Measurements from ENCODE around the gene UNC119B.

Gene UNC119B

DNA sequence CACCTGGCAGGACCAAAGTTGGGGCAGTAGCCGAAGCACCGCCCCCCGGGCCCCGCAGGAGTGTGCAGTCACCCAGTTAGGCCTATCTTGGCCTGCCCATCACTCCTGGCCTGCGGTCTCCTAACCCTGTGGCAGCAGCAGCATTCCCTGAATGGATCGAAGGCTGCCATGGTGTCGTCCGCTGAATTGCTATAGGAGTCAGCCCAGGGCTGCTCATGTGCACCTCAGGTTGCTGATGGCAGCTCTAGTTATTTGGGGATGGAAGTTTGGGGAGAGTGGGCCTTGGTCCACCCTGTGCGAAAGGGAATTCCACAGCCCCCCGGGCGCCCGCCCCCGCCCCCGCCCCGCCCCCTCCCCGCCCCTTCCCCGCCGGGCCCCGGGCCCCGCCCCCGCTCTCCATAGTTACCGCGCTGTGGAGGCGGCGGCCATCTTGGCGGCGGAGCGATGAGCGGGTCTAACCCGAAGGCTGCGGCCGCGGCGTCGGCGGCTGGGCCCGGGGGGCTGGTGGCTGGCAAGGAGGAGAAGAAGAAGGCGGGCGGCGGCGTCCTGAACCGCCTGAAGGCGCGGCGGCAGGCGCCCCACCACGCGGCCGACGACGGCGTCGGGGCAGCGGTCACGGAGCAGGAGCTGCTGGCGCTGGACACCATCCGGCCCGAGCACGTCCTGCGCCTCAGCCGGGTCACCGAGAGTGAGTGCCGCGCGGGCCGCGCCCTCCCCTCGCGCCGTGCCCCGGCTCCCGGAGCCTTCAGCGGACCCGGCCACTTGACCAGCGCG, at the start of gene UNC119B:
TSS of gene UNC119B (plus strand) at position 428 of the 774 bp plus-strand sequence. CDS start at position 445, 17 bp downstream.
- TF ChIP-seq, protein P1, sequence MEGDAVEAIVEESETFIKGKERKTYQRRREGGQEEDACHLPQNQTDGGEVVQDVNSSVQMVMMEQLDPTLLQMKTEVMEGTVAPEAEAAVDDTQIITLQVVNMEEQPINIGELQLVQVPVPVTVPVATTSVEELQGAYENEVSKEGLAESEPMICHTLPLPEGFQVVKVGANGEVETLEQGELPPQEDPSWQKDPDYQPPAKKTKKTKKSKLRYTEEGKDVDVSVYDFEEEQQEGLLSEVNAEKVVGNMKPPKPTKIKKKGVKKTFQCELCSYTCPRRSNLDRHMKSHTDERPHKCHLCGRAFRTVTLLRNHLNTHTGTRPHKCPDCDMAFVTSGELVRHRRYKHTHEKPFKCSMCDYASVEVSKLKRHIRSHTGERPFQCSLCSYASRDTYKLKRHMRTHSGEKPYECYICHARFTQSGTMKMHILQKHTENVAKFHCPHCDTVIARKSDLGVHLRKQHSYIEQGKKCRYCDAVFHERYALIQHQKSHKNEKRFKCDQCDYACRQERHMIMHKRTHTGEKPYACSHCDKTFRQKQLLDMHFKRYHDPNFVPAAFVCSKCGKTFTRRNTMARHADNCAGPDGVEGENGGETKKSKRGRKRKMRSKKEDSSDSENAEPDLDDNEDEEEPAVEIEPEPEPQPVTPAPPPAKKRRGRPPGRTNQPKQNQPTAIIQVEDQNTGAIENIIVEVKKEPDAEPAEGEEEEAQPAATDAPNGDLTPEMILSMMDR (IDR thresholded peaks at IDR 0.05; ENCODE audit: low read depth, low read length), result no peak
- peak; percentile 67 for DNase-seq
- H3K27me3 ChIP-seq (ENCODE audit: insufficient read depth, low read depth, severe bottlenecking), result no peaks in the 10 kb centered on the region
- H3K27ac ChIP-seq, result peak within 1 kb of the TSS; percentile 91
- H3K9me3 ChIP-seq (ENCODE audit: severe bottlenecking), result no peaks in the 10 kb centered on the region
- peak within 1 kb of the TSS; percentile 75 for H3K4me3 ChIP-seq (ENCODE audit: low read depth, low read length)
- H3K36me3 ChIP-seq, result peaks cover 17% of the 10 kb centered on the region

DNA sequence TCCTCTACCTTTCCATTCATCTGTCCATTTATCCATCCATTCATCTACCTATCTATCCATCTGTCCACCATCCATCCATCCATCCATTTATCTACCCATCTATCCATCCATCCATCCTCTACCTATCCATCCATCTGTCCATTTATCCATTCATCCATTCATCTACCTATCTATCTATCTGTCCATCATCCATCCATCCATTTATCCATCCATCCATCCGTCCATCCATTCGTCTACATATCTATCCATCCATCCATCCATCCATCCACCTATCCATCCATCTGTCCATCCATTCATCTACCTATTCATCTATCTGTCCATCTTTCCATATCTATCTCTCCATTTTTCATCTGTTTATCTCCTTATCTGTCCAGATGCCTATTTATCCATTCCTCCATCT, 48.8 kb upstream of the UNC119B start:
- Histone ChIP-seq H3K4me3 (ENCODE audit: low read depth, low read length) (no peak overlapping the region), H3K27me3 (ENCODE audit: insufficient read depth, low read depth, severe bottlenecking) (peaks cover 39% of the 10 kb centered on the region), H3K27ac (no peak overlapping the region), H3K36me3 (no peaks in the 10 kb centered on the region), H3K9me3 (ENCODE audit: severe bottlenecking) (peaks cover 5% of the 10 kb centered on the region)
- no peak for DNase-seq
- TF ChIP-seq, protein P1 (IDR thresholded peaks at IDR 0.05; ENCODE audit: low read depth, low read length), result no peak

DNA sequence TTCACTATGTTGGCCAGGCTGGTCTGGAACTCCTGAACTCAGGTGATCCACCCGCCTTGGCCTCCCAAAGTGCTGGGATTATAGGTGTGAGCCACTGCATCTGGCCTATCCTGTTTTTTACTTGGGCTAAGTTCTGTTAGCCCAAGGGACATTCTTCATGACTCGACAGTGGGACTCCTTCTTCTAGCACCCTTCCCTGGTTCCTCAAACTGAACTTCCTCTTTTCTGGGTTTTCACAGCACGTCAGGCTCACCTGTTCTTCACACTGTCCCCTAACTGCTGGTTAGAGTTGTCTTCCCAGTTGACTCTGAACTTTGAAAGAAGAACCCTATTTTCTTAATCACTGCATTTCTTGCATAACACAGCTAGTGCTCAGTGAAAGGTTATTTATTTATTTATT, 47.4 kb upstream of the UNC119B start:
- no peak for DNase-seq

DNA sequence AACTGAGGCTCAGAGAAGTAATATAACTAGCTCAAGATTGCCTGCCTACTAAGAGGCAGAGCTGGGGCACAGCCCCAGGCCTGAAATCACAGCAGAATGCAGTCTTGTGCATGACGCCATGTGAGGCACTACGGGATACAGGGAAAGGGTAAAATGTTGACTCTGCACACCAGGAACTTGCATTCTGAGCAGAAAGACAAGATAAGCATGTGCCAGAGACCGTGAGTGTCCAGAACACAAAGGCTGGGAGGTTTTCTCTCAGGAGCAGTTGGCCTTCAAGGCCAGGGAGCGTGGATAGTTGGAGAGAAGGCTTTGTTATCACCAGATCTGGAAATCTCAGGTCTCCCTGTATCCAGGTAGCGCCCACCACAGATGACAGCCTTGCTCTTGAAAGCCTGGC, 46.5 kb upstream of the UNC119B start:
- no peak for DNase-seq
- TF ChIP-seq, protein P1 (IDR thresholded peaks at IDR 0.05; ENCODE audit: low read depth, low read length), result no peak
- peaks cover 5% of the 10 kb centered on the region for H3K9me3 ChIP-seq (ENCODE audit: severe bottlenecking)
- H3K27me3 ChIP-seq (ENCODE audit: insufficient read depth, low read depth, severe bottlenecking), result peaks cover 32% of the 10 kb centered on the region
- H3K4me3 ChIP-seq (ENCODE audit: low read depth, low read length), result no peak overlapping the region
- no peaks in the 10 kb centered on the region for H3K36me3 ChIP-seq
- no peak overlapping the region for H3K27ac ChIP-seq

More for the DNA sequence above, 47.4 kb upstream of the UNC119B start:
- Histone ChIP-seq H3K27ac (no peak overlapping the region), H3K36me3 (no peaks in the 10 kb centered on the region), H3K27me3 (ENCODE audit: insufficient read depth, low read depth, severe bottlenecking) (peaks cover 38% of the 10 kb centered on the region), H3K4me3 (ENCODE audit: low read depth, low read length) (no peak overlapping the region), H3K9me3 (ENCODE audit: severe bottlenecking) (peaks cover 5% of the 10 kb centered on the region)
- TF ChIP-seq, protein P1 (IDR thresholded peaks at IDR 0.05; ENCODE audit: low read depth, low read length), result no peak

DNA sequence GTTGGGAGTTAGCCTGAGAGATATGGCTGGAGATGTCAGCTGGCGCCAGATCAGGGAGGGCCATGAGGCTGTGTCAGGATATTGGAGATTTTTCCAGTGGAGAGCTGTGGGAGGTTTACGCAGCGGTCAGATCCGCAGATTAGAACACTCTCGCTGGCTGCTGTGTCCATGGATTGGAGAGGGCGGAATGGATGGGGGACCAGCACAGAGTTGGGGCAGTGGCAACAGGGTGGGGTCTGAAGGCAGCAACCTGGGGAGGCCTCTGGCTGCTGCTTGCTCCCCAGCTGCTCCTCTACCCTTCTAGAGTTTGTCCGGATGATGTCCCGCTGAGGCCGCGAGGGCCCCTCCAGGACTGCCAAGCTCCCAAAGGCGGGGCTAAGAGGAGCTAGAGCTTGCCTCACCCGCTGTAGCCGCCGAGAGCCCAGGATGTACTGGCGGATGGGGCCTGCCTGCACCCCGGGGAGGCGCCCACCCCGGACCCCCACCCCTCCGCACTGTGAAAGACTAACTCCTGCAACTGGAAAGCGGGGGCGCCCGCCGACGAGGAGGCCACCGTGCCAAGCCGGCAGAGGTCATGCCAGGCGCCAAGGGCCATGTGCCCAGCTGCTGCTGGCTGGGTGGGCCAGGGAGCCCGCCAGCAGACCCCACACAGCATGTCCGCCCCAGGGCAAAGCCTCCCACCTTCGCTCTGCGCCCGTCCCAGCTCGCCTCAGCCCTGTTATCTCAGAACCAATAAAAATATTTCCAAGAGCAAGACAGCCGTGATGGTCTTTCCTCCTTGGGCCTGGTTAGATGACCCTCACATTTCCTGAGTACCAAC, 43.5 kb upstream of the UNC119B start:
- TF ChIP-seq, protein P1 (IDR thresholded peaks at IDR 0.05; ENCODE audit: low read depth, low read length), result no peak
- H3K9me3 ChIP-seq (ENCODE audit: severe bottlenecking), result no peaks in the 10 kb centered on the region
- peaks cover 5% of the 10 kb centered on the region for H3K27me3 ChIP-seq (ENCODE audit: insufficient read depth, low read depth, severe bottlenecking)
- peak; percentile 43 for DNase-seq
- no peaks in the 10 kb centered on the region for H3K36me3 ChIP-seq
- H3K27ac ChIP-seq, result no peak overlapping the region
- no peak overlapping the region for H3K4me3 ChIP-seq (ENCODE audit: low read depth, low read length)

Data from WERI-Rb-1 (cell line).